GM23338 (cell line): Measurements from ENCODE around the gene ATP1A4. TPM values are rescaled to one million over a fixed set of nuclear protein-coding genes. Genes with fewer than 3 reads are reported as not detected.

Source experiments
- ATAC-seq: fragments of 200-7000 bp; cut with Tn5 transposase; 3 replicates; pipeline ENCODE4 v1.9.1; 2020
- DNase-seq: peaks from one replicate; pipeline ENCODE4 v3.0.0-alpha.2; 2015; ENCODE audit warnings: low spot score
- H2AFZ ChIP-seq: fragments of 200-600 bp; sonication (generic); 2 replicates; pipeline ENCODE4 v1.8.0; 2016; ENCODE audit warnings: antibody characterized with exemption, mild to moderate bottlenecking, moderate library complexity
- H3F3A ChIP-seq: fragments of 200-600 bp; sonication (generic); replicated peaks from 2 replicates; pipeline ENCODE4 v1.8.0; 2017; ENCODE audit warnings: antibody characterized with exemption, mixed run types, low read depth
- H3K27ac ChIP-seq: fragments of 200-600 bp; sonication (generic); 2 replicates; pipeline ENCODE4 v1.6.1; 2016; ENCODE audit warnings: low read depth
- H3K27me3 ChIP-seq: fragments of 200-600 bp; sonication (generic); 2 replicates; pipeline ENCODE4 v1.8.0; 2016; ENCODE audit warnings: mild to moderate bottlenecking, mixed run types, moderate library complexity; ENCODE audit not compliant: insufficient read depth
- H3K36me3 ChIP-seq: fragments of 200-600 bp; sonication (generic); 2 replicates; pipeline ENCODE4 v1.8.0; 2016; ENCODE audit warnings: mild to moderate bottlenecking; ENCODE audit not compliant: insufficient read depth
- H3K4me1 ChIP-seq: fragments of 200-600 bp; sonication (generic); 2 replicates; pipeline ENCODE4 v1.8.0; 2016; ENCODE audit warnings: mild to moderate bottlenecking, moderate library complexity; ENCODE audit not compliant: insufficient read depth
- H3K4me2 ChIP-seq: fragments of 200-600 bp; sonication (generic); 2 replicates; pipeline ENCODE4 v1.7.1; 2017; ENCODE audit warnings: mixed run types
- H3K4me3 ChIP-seq: fragments of 200-600 bp; sonication (generic); 2 replicates; pipeline ENCODE4 v1.6.1; 2016; ENCODE audit warnings: mixed run types
- H3K79me2 ChIP-seq: fragments of 200-600 bp; sonication (generic); replicated peaks from 2 replicates; pipeline ENCODE4 v1.8.0; 2017; ENCODE audit warnings: mild to moderate bottlenecking; ENCODE audit not compliant: insufficient read depth
- H3K9me2 ChIP-seq: fragments of 200-600 bp; sonication (generic); 2 replicates; pipeline ENCODE4 v1.8.0; 2017; ENCODE audit not compliant: insufficient read depth
- H4K20me1 ChIP-seq: fragments of 200-600 bp; sonication (generic); replicated peaks from 2 replicates; pipeline ENCODE4 v1.8.0; 2017; ENCODE audit warnings: mild to moderate bottlenecking; ENCODE audit not compliant: insufficient read depth
- H3K27ac Mint-ChIP-seq: 2 replicates; pipeline ENCODE4 v1.8.0; 2020; ENCODE audit warnings: inconsistent platforms, mild to moderate bottlenecking, moderate library complexity, mixed read lengths
- H3K27me3 Mint-ChIP-seq: 3 replicates; pipeline ENCODE4 v1.8.0; 2022; ENCODE audit warnings: low read depth, mild to moderate bottlenecking, moderate library complexity, mixed read lengths, inconsistent platforms; ENCODE audit not compliant: insufficient read depth, poor library complexity
- H3K36me3 Mint-ChIP-seq: 3 replicates; pipeline ENCODE4 v1.8.0; 2021; ENCODE audit warnings: low read depth, mild to moderate bottlenecking, inconsistent platforms, moderate library complexity, mixed read lengths
- H3K4me1 Mint-ChIP-seq: 3 replicates; pipeline ENCODE4 v1.8.0; 2020; ENCODE audit warnings: mild to moderate bottlenecking, inconsistent platforms, mixed read lengths
- H3K4me3 Mint-ChIP-seq: 3 replicates; pipeline ENCODE4 v1.8.0; 2021; ENCODE audit warnings: moderate library complexity, mild to moderate bottlenecking, inconsistent platforms, mixed read lengths
- H3K9me3 Mint-ChIP-seq: 3 replicates; pipeline ENCODE4 v1.8.0; 2020; ENCODE audit warnings: moderate library complexity, mild to moderate bottlenecking, inconsistent platforms, mixed read lengths
- CREB1 ChIP-seq: fragments of 250-450 bp; sonication (Bioruptor Pico); IDR thresholded peaks from 2 replicates; pipeline ENCODE4 v1.5.0; 2020; ENCODE audit warnings: low read depth, mild to moderate bottlenecking, moderate library complexity
- CTCF ChIP-seq, 2 experiments: fragments of 200-600 bp in 1 of 2; sonication (generic) in 1 of 2; conservative IDR thresholded peaks; 2 replicates each; pipeline versions ENCODE4 v1.5.1 to v1.6.1; 2016 to 2017; ENCODE audit warnings: antibody characterized with exemption in 2 of 2, low read depth in 2 of 2, mild to moderate bottlenecking in 2 of 2, moderate library complexity in 1 of 2
- ETS1 ChIP-seq: IDR thresholded peaks from 2 replicates; pipeline ENCODE4 v1.6.1; 2016; ENCODE audit warnings: antibody characterized with exemption
- EZH2 ChIP-seq: fragments of 200-600 bp; sonication (generic); IDR thresholded peaks from one replicate; pipeline ENCODE4 v1.8.0; 2017; ENCODE audit warnings: antibody characterized with exemption, mild to moderate bottlenecking, low read depth; ENCODE audit not compliant: unreplicated experiment
- EZH2phosphoT487 ChIP-seq: fragments of 200-600 bp; sonication (generic); IDR thresholded peaks from one replicate; pipeline ENCODE4 v1.8.1; 2018; ENCODE audit warnings: antibody characterized with exemption; ENCODE audit not compliant: unreplicated experiment
- JUNB ChIP-seq: IDR thresholded peaks from one replicate; pipeline ENCODE4 v1.6.1; 2016; ENCODE audit warnings: antibody characterized with exemption; ENCODE audit not compliant: unreplicated experiment
- NANOG ChIP-seq: IDR thresholded peaks from 2 replicates; pipeline ENCODE4 v1.6.1; 2016; ENCODE audit warnings: antibody characterized with exemption, borderline replicate concordance
- POLR2AphosphoS5 ChIP-seq: IDR thresholded peaks from 2 replicates; pipeline ENCODE4 v1.6.1; 2016; ENCODE audit warnings: antibody characterized with exemption, low read depth
- REST ChIP-seq: IDR thresholded peaks from one replicate; pipeline ENCODE4 v1.6.1; 2018; ENCODE audit warnings: antibody characterized with exemption; ENCODE audit not compliant: unreplicated experiment
- STAT1 ChIP-seq: IDR thresholded peaks from one replicate; pipeline ENCODE4 v1.6.1; 2016; ENCODE audit warnings: antibody characterized with exemption; ENCODE audit not compliant: unreplicated experiment
- ZNF114 ChIP-seq: fragments of 250-450 bp; sonication (Bioruptor Pico); IDR thresholded peaks from 2 replicates; pipeline ENCODE4 v1.5.0; 2020; ENCODE audit warnings: mild to moderate bottlenecking, moderate library complexity
- ZNF331 ChIP-seq: fragments of 250-450 bp; sonication (Bioruptor Pico); IDR thresholded peaks from 2 replicates; pipeline ENCODE4 v1.5.0; 2020; ENCODE audit warnings: low read depth, mild to moderate bottlenecking, moderate library complexity
- ZNF462 ChIP-seq: fragments of 250-450 bp; sonication (Bioruptor Pico); IDR thresholded peaks from 2 replicates; pipeline ENCODE4 v1.5.0; 2020; ENCODE audit warnings: mild to moderate bottlenecking, moderate library complexity
- polyA plus RNA-seq: library from polyadenylated mRNA; unstranded; fragments of >200 nt; fragmentation: Nextera tagmentation; extraction: Ambion mirVana; gene quantifications from 2 replicates; pipeline ENCODE4 v1.2.1, GENCODE V29; 2016
- total RNA-seq: library from RNA; depleted of rRNA; stranded (reverse); fragments of >200 nt; shearing (Covaris generic); gene quantifications from 2 replicates; pipeline ENCODE4 v1.2.3, GENCODE V29; 2014

Gene ATP1A4
- total and polyA plus RNA-seq, 2 experiments from 2014 or later: 0.27 to 0.63 TPM

GRCh38 chr1:160139840-160140239 is 11.6 kb upstream of the ATP1A4 start:
- Mint-ChIP-seq H3K4me1 (peaks cover 6% of the 10 kb centered on the region; the same call in 2 of the 3 replicates), H3K4me3 (no peak overlapping the region), H3K27ac (no peak overlapping the region), H3K9me3 (no peaks in the 10 kb centered on the region), H3K27me3 (peaks cover 6% of the 10 kb centered on the region), H3K36me3 (peaks cover 61% of the 10 kb centered on the region)
- H3K27me3 ChIP-seq: no peaks in the 10 kb centered on the region
- ATAC-seq (no peak), DNase-seq (no peak)
- no peaks in the 10 kb centered on the region; the same call in 1 of the 2 replicates for H3K36me3 ChIP-seq
- H3K9me2 ChIP-seq: no peaks in the 10 kb centered on the region
- H3K27ac ChIP-seq: no peak overlapping the region
- H4K20me1 ChIP-seq: no peaks in the 10 kb centered on the region; the same call in 1 of the 2 replicates
- TF ChIP-seq ZNF114 (CRISPR knock-in tag) (no peak), ETS1 (no peak), REST (no peak), JUNB (no peak), EZH2 (no peak), EZH2phosphoT487 (no peak), STAT1 (no peak), NANOG (no peak), ZNF462 (CRISPR knock-in tag) (no peak), CTCF (conservative IDR thresholded peaks at IDR 0.05; ENCODE audit: low read depth in 2 of 2) (no peak), CREB1 (CRISPR knock-in tag) (no peak), ZNF331 (CRISPR knock-in tag) (no peak), POLR2AphosphoS5 (no peak)
- H3K4me1 ChIP-seq: no peaks in the 10 kb centered on the region; the same call in 1 of the 2 replicates
- no peak overlapping the region for H2AFZ ChIP-seq
- H3K79me2 ChIP-seq: no peaks in the 10 kb centered on the region
- H3K4me3 ChIP-seq: no peak overlapping the region
- H3F3A ChIP-seq: no peaks in the 10 kb centered on the region
- H3K4me2 ChIP-seq: no peak overlapping the region
